PC-9 (cell line): Measurements from ENCODE around the gene OPTC. TPM values are rescaled to one million over a fixed set of nuclear protein-coding genes. Genes with fewer than 3 reads are reported as not detected.
"Not testable (repeated sequence)": the region's sequence is repeated elsewhere in the genome, so short reads cannot be mapped to it uniquely, and the experiment has no call there.

ENCODE experiments used
- Bru-seq: library from RNA; stranded (reverse); fragments of 400-500 nt; gene quantifications from one replicate; lab custom pipeline; 2021; lab: Mats Ljungman, UMichigan
- BruChase-seq, 2 experiments: library from RNA; stranded (reverse); fragments of 400-500 nt; gene quantifications; one replicate each; lab custom pipeline; 2021; lab: Mats Ljungman, UMichigan
- BruUV-seq: library from RNA; stranded (reverse); fragments of 400-500 nt; replicated peaks from 2 replicates; lab custom pipeline; 2021; lab: Mats Ljungman, UMichigan
- CTCF ChIA-PET: fragments of 300-600 bp; sonication (Branson Sonifier 250); formaldehyde crosslinking; loops from one replicate; lab custom pipeline; 2022; ENCODE audit warnings: antibody characterized with exemption; lab: Charles Lee
- POLR2A ChIA-PET: fragments of 300-600 bp; sonication (Branson Sonifier 250); formaldehyde crosslinking; loops from one replicate; lab custom pipeline; 2022; ENCODE audit warnings: antibody characterized with exemption; ENCODE audit not compliant: unreplicated experiment; lab: Charles Lee
- DNase-seq, 2 experiments: peaks; one replicate each; pipeline versions ENCODE4 v3.0.0 to v3.0.0-alpha.2; 2015 to 2022; ENCODE audit warnings: mixed read lengths in 1 of 2
- H2AFZ ChIP-seq: fragments of 200-600 bp; sonication (generic); 2 replicates; pipeline ENCODE4 v1.8.1; 2017; ENCODE audit warnings: antibody characterized with exemption
- H3F3A ChIP-seq: fragments of 200-600 bp; sonication (generic); 2 replicates; pipeline ENCODE4 v1.8.1; 2017; ENCODE audit warnings: antibody characterized with exemption, mild to moderate bottlenecking, low read depth; ENCODE audit not compliant: insufficient read depth
- H3K27ac ChIP-seq: fragments of 200-600 bp; sonication (generic); 2 replicates; pipeline ENCODE4 v1.6.1; 2016; ENCODE audit warnings: mixed run types
- H3K27me3 ChIP-seq: fragments of 200-600 bp; sonication (generic); 2 replicates; pipeline ENCODE4 v1.6.1; 2016; ENCODE audit warnings: low read depth, mixed run types; ENCODE audit not compliant: insufficient read depth
- H3K36me3 ChIP-seq: fragments of 200-600 bp; sonication (generic); 2 replicates; pipeline ENCODE4 v1.6.1; 2016; ENCODE audit warnings: low read depth, mixed run types
- H3K4me1 ChIP-seq: fragments of 200-600 bp; sonication (generic); replicated peaks from 2 replicates; pipeline ENCODE4 v1.6.1; 2016; ENCODE audit warnings: mixed run types; ENCODE audit not compliant: insufficient read depth
- H3K4me2 ChIP-seq: fragments of 200-600 bp; sonication (generic); 2 replicates; pipeline ENCODE4 v1.6.1; 2017; ENCODE audit warnings: mixed run types
- H3K4me3 ChIP-seq: fragments of 200-600 bp; sonication (generic); 2 replicates; pipeline ENCODE4 v1.6.1; 2016; ENCODE audit warnings: mixed run types
- H3K79me2 ChIP-seq: fragments of 200-600 bp; sonication (generic); 2 replicates; pipeline ENCODE4 v1.6.1; 2017; ENCODE audit warnings: low read depth, mixed run types
- H3K9me2 ChIP-seq: fragments of 200-600 bp; sonication (generic); 2 replicates; pipeline ENCODE4 v1.8.1; 2017; ENCODE audit warnings: mild to moderate bottlenecking; ENCODE audit not compliant: insufficient read depth
- H3K9me3 ChIP-seq: fragments of 200-600 bp; sonication (generic); 2 replicates; pipeline ENCODE4 v1.8.1; 2016; ENCODE audit warnings: low read depth; ENCODE audit not compliant: insufficient read depth
- H4K20me1 ChIP-seq: fragments of 200-600 bp; sonication (generic); 2 replicates; pipeline ENCODE4 v1.8.1; 2017; ENCODE audit not compliant: insufficient read depth
- EZH2 ChIP-seq: fragments of 200-600 bp; sonication (generic); IDR thresholded peaks from 2 replicates; pipeline ENCODE4 v1.8.0; 2017; ENCODE audit warnings: antibody characterized with exemption, low read depth
- intact Hi-C: fragments of 100-400 bp; cut with micrococcal nuclease; formaldehyde crosslinking; loops from one replicate; pipeline ENCODE4 v1.10.0; 2022; ENCODE audit not compliant: unreplicated experiment
- long read RNA-seq: library from polyadenylated mRNA; stranded (forward); transcript quantifications from one replicate; pipeline ENCODE4 v2.0.0, GENCODE V29; 2022
- total RNA-seq: library from RNA; stranded (reverse); gene quantifications from 2 replicates; pipeline ENCODE4 v1.2.3, GENCODE V29; 2021
- TF ChIP-seq, protein P1 (sequence below): fragments of 200-600 bp; sonication (generic); conservative IDR thresholded peaks from 2 replicates; pipeline ENCODE4 v1.6.1; 2017; ENCODE audit warnings: mixed run types, antibody characterized with exemption, mild to moderate bottlenecking, moderate library complexity

Gene OPTC, protein sequence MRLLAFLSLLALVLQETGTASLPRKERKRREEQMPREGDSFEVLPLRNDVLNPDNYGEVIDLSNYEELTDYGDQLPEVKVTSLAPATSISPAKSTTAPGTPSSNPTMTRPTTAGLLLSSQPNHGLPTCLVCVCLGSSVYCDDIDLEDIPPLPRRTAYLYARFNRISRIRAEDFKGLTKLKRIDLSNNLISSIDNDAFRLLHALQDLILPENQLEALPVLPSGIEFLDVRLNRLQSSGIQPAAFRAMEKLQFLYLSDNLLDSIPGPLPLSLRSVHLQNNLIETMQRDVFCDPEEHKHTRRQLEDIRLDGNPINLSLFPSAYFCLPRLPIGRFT
- total RNA-seq (not detected in 2 replicates), Bru-seq, nascent RNA (not detected), BruChase-seq, experiment 1, labeled RNA remaining after a 2-hour chase (not detected), BruChase-seq, experiment 2, labeled RNA remaining after a 6-hour chase (not detected)
- long read RNA-seq = 0 reads

DNA sequence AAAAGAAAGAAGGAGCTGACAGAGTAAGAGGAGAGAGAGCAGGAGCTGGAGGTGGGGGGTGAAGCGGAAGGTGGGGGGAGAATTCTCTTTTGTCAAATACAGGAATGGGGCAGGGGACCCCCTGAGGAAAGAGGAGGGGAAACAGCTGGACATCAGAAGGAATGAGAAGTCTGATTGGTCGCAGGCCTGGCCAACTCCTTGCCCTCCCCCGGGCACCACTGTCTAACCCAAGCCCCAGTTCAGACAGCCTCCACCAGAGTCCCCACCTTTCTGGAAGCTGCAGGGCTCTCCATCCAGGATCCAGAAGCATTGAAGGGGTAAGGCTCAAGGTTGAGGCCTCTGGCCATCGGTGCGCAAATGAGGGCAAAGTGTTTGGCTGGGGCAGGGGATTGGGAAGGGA, at the start of gene OPTC:
Gene OPTC (plus strand): TSS at position 253 of the 400 bp plus-strand sequence. CDS start 1,853 bp downstream, outside the sequence.
- Histone ChIP-seq H3K4me1 (no peaks in the 10 kb centered on the region), H3K36me3 (no peaks in the 10 kb centered on the region), H3F3A (no peaks in the 10 kb centered on the region), H3K27me3 (no peaks in the 10 kb centered on the region), H3K9me2 (no peaks in the 10 kb centered on the region), H3K9me3 (no peaks in the 10 kb centered on the region), H3K4me3 (no peak within 1 kb of the TSS), H3K79me2 (no peaks in the 10 kb centered on the region), H4K20me1 (no peaks in the 10 kb centered on the region), H3K4me2 (no peak within 1 kb of the TSS), H3K27ac (no peak within 1 kb of the TSS), H2AFZ (no peak within 1 kb of the TSS)
- ChIA-PET CTCF (no interaction called here), POLR2A (no interaction called here)
- intact Hi-C loops = no loop called here
- DNase-seq = no peak
- BruUV-seq = no TSS peak
- no peak for TF ChIP-seq EZH2
- TF ChIP-seq, protein P1, sequence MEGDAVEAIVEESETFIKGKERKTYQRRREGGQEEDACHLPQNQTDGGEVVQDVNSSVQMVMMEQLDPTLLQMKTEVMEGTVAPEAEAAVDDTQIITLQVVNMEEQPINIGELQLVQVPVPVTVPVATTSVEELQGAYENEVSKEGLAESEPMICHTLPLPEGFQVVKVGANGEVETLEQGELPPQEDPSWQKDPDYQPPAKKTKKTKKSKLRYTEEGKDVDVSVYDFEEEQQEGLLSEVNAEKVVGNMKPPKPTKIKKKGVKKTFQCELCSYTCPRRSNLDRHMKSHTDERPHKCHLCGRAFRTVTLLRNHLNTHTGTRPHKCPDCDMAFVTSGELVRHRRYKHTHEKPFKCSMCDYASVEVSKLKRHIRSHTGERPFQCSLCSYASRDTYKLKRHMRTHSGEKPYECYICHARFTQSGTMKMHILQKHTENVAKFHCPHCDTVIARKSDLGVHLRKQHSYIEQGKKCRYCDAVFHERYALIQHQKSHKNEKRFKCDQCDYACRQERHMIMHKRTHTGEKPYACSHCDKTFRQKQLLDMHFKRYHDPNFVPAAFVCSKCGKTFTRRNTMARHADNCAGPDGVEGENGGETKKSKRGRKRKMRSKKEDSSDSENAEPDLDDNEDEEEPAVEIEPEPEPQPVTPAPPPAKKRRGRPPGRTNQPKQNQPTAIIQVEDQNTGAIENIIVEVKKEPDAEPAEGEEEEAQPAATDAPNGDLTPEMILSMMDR = no peak

DNA sequence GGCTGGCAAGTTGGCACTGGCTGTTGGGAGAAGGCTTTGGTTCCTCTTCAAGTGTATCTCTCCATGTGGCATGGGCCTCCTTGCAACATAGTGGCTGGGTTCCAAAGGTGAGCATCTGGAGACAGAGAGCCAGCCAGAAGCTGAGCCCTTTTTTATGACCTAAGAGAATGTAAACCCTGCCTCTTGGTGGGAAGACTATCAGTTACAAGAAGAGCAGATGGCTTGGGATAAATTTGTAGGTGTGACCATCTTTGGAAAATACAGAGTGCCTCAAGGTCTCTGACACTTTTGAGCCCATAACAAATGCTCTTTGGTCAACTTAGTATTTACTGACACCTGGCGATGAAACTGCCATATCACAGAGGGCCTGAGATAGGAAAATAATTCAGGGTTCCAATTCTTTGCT, 49.8 kb upstream of the OPTC start:
- peaks cover 74% of the 10 kb centered on the region for H3K27me3 ChIP-seq
- intact Hi-C loops = loop anchor here (10.0 kb wide), 1 partner anchor 69 kb away; no protein-coding TSS in a partner anchor
- DNase-seq = no peak
- H3K9me2 ChIP-seq = no peaks in the 10 kb centered on the region
- no peak for TF ChIP-seq EZH2
- TF ChIP-seq, protein P1 = no peak
- H3K27ac ChIP-seq = no peak overlapping the region
- no peaks in the 10 kb centered on the region for H3K36me3 ChIP-seq
- ChIA-PET CTCF (no interaction called here), POLR2A (no interaction called here)
- H3F3A ChIP-seq = no peaks in the 10 kb centered on the region
- H3K4me1 ChIP-seq = no peaks in the 10 kb centered on the region
- no peaks in the 10 kb centered on the region for H3K79me2 ChIP-seq
- H3K4me3 ChIP-seq = no peak overlapping the region
- H2AFZ ChIP-seq = no peak overlapping the region
- no peaks in the 10 kb centered on the region for H4K20me1 ChIP-seq
- H3K9me3 ChIP-seq = no peaks in the 10 kb centered on the region
- no TSS peak for BruUV-seq
- no peak overlapping the region for H3K4me2 ChIP-seq

DNA sequence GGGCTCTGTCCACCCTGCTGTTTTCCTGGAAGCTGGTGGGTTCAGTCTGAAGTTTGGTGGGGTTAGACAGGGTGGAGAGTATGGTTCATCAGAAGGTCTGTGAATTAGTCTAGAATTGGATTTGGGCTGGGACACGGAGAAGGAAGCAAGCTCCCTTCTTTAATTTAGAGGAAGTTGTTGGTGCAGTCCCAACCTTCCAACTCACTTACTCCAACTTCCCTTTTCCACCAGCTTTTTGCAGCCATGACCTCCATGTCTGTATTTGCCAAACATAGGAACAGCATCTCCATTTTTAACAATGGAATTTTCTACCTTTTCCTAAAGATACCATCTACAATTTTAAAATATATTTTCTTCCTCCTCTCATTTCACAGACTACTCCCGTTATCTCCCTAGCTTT, 46.8 kb upstream of the OPTC start:
- H3K9me3 ChIP-seq = no peaks in the 10 kb centered on the region
- H3K79me2 ChIP-seq = no peaks in the 10 kb centered on the region
- H3K9me2 ChIP-seq = no peaks in the 10 kb centered on the region
- H3F3A ChIP-seq = no peaks in the 10 kb centered on the region
- no peak overlapping the region for H3K4me3 ChIP-seq
- peaks cover 67% of the 10 kb centered on the region for H3K27me3 ChIP-seq
- CTCF ChIA-PET = interaction anchor here (0.7 kb wide), 1 partner anchor 103 kb away, joined by 3 read pairs; no protein-coding TSS in a partner anchor
- H4K20me1 ChIP-seq = no peaks in the 10 kb centered on the region
- H3K4me1 ChIP-seq = no peaks in the 10 kb centered on the region
- H3K27ac ChIP-seq = no peak overlapping the region
- no peak for DNase-seq
- H2AFZ ChIP-seq = no peak overlapping the region
- TF ChIP-seq EZH2 = no peak
- TF ChIP-seq, protein P1 = no peak
- intact Hi-C loops = loop anchor here (10.0 kb wide), 1 partner anchor 72 kb away; no protein-coding TSS in a partner anchor
- POLR2A ChIA-PET = no interaction called here
- no peak overlapping the region for H3K4me2 ChIP-seq
- H3K36me3 ChIP-seq = no peaks in the 10 kb centered on the region
- BruUV-seq = no TSS peak

DNA sequence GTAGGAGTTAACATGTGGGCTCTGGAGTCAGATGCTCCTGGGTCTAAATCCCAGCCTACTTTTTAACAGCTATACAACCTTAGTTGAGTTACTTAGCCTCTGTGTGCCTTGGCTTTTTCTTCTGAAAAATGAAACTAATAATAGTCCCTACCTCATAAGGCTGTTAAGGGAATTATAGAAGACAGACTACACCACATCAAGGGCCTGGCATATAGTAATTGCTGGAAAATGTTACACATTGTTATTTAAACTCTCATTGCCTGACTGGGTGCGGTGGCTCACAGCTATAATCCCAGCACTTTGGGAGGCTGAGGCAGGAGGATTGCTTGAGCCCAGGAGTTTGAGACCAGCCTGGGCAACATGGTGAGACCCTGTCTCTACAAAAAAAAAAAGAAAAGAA, 46.4 kb upstream of the OPTC start:
- H3K4me3 ChIP-seq, H3K4me1 ChIP-seq, H3K79me2 ChIP-seq, H3K9me2 ChIP-seq, H3K4me2 ChIP-seq, DNase-seq, H2AFZ ChIP-seq, H3K36me3 ChIP-seq, H3K9me3 ChIP-seq, H4K20me1 ChIP-seq, POLR2A ChIA-PET, H3F3A ChIP-seq, H3K27ac ChIP-seq, BruUV-seq: not testable (repeated sequence)
- peaks cover 63% of the 10 kb centered on the region for H3K27me3 ChIP-seq
- CTCF ChIA-PET = interaction anchor here (0.7 kb wide), 1 partner anchor 103 kb away, joined by 3 read pairs; no protein-coding TSS in a partner anchor
- intact Hi-C loops = loop anchor here (10.0 kb wide), 1 partner anchor 73 kb away; no protein-coding TSS in a partner anchor
